Putamen (tissue), 1 donor: ENCODE measurements around the gene RUSF1.
"Not testable (repeated sequence)": the region's sequence is repeated elsewhere in the genome, so short reads cannot be mapped to it uniquely, and the experiment has no call there.

Source experiments
- DNase-seq: peaks from one replicate; pipeline ENCODE4 v3.0.0-alpha.2; 2016; ENCODE audit warnings: low spot score

The RUSF1 gene

DNA sequence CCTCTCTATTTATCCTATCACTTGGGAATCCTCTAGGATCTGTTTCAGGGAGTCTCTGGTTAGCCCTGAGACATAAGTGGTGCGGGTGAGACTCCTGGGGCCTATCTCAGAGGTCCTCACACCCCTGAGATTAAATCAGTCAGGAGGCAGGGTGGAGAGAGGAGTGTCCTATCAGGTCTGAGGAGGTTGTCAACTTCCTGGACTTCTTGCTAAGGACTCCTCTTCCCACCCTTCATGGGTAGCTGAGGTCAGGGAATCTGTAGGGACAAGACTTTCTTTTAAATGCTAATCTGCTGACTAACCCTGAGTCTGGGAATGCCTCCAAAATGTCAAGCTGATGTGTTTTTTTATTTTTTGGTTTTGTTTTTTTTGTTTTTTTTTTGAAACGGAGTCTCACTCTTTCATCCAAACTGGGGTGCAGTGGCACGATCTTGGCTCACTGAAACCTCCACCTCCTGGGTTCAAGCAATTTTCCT is 55.5 kb downstream of the RUSF1 start:
- DNase-seq, result no peak

DNA sequence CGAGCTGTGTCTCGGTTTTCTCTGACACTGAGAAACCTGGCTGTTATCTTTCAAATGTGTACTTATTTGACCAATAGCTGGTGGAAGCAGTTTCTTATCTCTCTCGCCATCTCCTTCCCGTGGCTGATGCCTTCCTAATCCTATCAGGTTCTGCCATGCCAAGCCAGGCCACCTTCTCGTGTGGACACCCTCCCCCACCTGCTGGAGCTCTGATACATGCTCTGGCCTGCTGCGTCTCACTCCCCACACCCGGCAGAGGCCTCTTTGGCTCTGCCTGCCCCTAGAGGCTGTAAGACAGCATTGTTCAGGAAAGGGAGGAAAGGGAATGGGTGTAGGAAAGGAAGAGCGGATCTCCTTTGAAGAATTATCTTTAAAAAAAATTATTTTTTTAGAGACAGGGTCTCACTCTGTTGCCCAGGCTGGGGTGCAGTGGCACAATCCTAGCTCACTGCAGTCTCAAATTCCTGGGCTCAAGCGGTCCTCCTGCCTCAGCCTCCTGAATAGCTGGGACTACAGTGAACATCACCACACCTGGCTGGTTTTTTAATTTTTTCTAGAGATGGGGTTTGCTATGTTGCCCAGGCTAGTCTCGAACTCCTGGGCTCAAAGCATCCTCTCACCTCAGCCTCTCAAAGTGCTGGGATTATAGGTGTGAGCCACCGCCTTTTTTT is 56.4 kb downstream of the RUSF1 start:
- DNase-seq, result no peak

- DNase-seq, result no peak
These were observed 57.0 kb downstream of the RUSF1 start for GRCh38 chr16:31451201-31451600.

DNA sequence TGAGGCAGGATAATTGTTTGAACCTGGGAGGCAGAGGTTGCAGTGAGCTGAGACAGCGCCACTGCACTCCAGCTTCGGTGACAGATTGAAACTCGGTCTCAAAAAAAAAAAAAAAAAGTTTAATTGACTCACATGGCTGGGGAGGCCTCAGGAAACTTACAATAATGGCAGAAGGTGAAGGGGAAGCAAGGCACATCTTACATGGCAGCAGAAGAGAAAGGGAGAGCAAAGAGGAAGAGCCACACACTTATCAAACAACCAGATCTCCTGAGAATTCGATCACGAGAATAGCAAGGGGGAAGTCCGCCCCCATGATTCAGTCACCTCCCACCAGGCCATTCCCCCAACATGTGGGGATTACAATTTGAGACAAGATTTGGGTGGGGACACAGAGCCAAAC is 62.3 kb downstream of the RUSF1 start:
- DNase-seq, result not testable (repeated sequence)

DNA sequence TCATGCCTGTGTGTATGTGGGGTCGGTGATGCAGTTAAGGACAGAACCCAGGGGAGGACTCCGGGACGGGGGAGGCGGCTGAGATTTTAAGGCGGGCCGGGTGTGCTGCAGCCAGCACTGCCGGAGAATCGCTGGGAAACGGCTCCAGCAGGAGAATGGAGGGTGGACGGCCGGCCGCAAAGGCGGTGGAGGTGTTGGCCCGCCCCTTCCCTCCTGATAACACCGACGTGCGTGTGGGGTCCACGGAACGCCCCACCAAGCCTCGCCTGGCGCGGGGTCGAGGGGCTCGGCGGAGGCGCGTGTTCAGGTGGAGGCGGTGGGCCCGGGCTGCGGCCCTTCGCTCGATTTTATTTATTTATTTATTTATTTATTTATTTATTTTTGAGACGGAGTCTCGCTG is 66.2 kb downstream of the RUSF1 start:
- no peak for DNase-seq

DNA sequence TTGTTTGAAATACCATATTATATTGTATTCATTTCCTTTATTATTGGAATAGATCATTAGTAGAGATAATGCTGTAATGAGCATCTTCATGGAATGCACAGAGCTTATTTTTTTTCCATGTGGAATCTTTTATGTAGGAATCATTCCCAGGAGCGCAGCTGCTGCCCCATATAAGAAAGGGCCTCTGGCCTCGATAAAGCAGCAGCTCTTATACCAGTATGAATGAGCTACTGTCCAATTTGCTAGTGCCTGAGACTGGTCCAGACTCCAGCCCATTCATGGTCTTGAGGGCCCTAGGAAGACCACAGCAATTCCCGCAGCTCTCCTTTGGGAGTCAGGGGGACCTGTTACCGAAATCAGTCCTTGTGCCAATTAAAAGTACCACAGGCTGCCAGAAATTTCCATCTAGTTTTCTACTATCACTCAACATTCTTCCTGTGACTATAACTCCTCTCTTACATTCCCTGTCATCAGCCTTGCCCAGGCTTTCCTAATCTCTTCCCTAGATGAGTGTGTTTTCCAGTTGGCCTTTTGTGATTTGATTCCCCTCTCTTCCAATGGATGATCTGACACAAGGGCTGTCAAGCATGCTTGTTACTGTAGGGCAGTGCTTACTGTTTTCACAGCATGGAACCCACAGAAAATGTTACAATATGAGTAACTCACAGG is 67.5 kb downstream of the RUSF1 start:
- DNase-seq, result no peak

DNA sequence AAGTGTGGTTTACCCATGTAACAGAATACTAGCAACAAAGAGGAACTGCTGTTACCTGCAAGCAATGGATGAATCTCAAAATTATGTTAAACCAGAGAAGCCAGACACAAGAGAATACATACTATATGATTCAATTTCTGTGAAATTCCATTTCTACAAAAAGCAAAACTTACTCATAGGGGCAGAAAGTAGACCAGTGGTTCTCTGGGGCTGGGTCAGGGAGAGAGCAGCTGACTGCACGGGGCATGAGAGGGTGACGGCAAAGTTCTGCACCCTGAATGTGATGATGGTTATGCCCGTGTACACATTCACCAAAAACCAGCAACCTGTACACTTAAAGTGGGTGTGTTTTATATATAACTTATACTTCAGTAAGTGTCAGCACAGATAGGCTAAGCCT is 68.7 kb downstream of the RUSF1 start:
- DNase-seq, result no peak
